Astrocyte of the spinal cord (primary cell): ENCODE measurements around the gene CST7.

ENCODE experiments used
- DNase-seq: peaks from one replicate; pipeline ENCODE4 v3.0.0; 2011; ENCODE audit warnings: low read depth, low spot score
- H3K4me3 ChIP-seq: 2 replicates; pipeline ENCODE4 v1.5.1; 2011; ENCODE audit warnings: low read depth, mild to moderate bottlenecking, low read length, moderate library complexity
- CTCF ChIP-seq: IDR thresholded peaks from 2 replicates; pipeline ENCODE4 v1.5.1; 2012; ENCODE audit warnings: low read depth, mild to moderate bottlenecking, low read length, inconsistent platforms
- in situ Hi-C: cut with HindIII; loops from 2 replicates; pipeline ENCODE4 v1.10.0; 2017; ENCODE audit warnings: low sequenced_read_pairs

CST7 gene

DNA sequence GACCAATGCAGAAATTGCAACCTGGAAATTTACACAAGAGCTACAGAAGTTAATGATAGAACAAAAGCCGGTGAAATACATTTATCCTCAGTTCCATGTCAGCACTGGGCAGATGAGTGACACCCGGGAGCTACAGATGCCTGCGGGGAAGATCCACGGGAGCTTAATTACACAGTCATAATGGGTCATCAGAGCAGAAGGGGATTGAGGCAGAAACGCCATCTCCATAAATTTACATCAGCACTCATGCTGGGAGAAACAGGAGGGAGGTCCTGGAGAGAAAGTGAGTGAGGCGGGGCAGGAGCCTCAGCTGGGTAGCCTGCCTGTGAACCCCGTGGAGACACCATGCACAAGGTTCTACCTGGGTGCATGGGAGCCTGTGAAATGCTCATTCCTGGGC, 37.6 kb upstream of the CST7 start:
- TF ChIP-seq CTCF = no peak
- DNase-seq = no peak
- in situ Hi-C loops = no loop called here
- no peak overlapping the region for H3K4me3 ChIP-seq

GRCh38 chr20:24912397-24913075, 36.5 kb upstream of the CST7 start:
- in situ Hi-C loops = no loop called here

GRCh38 chr20:24913076-24913628, 35.9 kb upstream of the CST7 start:
- in situ Hi-C loops = no loop called here
- DNase-seq = no peak
- no peak for TF ChIP-seq CTCF
- H3K4me3 ChIP-seq = no peak overlapping the region

More at GRCh38 chr20:24912397-24913075, 36.5 kb upstream of the CST7 start:
- no peak for DNase-seq
- no peak overlapping the region for H3K4me3 ChIP-seq
- no peak for TF ChIP-seq CTCF

DNA sequence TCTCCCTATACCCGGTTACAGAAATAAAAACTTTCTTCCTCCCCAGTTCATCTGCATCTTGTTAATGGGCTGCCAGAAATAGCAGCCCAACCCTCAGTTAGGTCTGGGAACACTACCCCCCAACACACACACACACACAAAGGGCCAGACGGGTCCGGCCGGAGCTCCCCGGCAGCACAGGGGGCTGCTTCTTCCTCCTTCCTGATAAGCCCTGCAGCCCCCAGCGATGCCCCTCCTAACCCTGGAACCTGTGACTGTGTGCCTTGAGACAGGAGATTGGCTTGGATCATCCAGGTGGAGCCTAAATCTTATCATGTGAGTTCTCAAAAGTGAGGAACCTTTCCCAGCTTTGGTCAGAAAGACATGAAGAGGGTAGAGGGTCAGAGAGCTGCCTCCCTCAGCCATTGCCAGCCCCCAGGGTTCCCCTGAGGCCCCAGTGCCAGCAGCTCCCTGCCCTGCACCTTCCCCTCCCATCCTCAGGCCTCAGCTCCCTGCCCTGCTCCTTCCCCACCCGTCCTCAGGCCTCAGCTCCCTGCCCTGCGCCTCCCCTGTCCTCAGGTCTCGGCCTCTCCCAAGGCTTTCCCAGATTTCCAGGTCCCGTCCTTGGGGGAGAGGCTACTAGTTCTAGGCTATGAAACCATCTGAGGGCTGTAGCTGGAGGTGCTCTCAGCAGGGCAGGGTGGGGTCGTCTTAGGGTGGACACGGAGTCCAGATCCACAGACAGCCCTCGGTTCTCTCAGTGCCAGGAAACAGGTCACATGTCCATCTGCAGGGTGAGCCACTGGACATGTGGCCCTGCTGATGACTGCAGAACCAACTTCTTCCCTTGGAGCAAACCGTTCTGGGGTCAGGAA, 34.5 kb upstream of the CST7 start:
- DNase-seq = no peak
- no peak for TF ChIP-seq CTCF
- H3K4me3 ChIP-seq = no peak overlapping the region
- in situ Hi-C loops = no loop called here

- in situ Hi-C loops = no loop called here
- H3K4me3 ChIP-seq = no peak overlapping the region
- no peak for DNase-seq
- no peak for TF ChIP-seq CTCF
Measured at GRCh38 chr20:24915440-24915839, 33.6 kb upstream of the CST7 start.

DNA sequence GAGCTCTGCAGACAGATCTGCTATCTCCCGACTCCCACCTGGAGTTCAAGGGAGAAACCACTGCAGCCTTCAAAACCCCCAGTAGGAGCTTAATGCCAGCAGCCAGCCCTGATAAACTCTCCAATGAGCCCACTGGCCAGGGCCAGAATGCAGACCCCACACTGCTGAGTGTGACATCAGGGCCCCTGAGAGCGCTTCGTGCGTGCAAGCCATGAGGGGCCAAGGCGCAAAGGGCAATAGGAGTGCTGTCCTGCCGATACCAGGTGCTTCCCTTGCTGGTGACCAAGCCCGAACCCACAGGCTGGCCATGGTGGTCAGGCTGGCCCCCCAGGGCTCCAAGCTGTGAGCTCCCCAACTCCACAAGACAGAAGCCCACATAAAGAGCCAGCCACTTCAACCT, 33.2 kb upstream of the CST7 start:
- in situ Hi-C loops = no loop called here
- no peak for DNase-seq
- H3K4me3 ChIP-seq = no peak overlapping the region
- no peak for TF ChIP-seq CTCF
